Measurements from ENCODE around the gene MAP3K13.

- no peak for TF ChIP-seq CTCF (conservative IDR thresholded peaks at IDR 0.05; ENCODE audit: low read depth, low read length)
- TF ChIP-seq EZH2 (IDR thresholded peaks at IDR 0.05; ENCODE audit: low read length, unreplicated experiment) = no peak
These were observed 58.8 kb downstream of the MAP3K13 start for GRCh38 chr3:185421577-185422232.
